Suppressor macrophage treated with lipopolysaccharide for 4 hours (primary cell): Measurements from ENCODE around the gene PHF23.

ENCODE experiments used
- DNase-seq: peaks from one replicate; pipeline ENCODE4 v3.0.0-alpha.2; 2020

PHF23 gene

GRCh38 chr17:7196651-7197401 is 42.4 kb downstream of the PHF23 start:
- DNase-seq: no peak

- DNase-seq: no peak
Measured at GRCh38 chr17:7195971-7196370, 43.3 kb downstream of the PHF23 start.

GRCh38 chr17:7192271-7192937 is 46.9 kb downstream of the PHF23 start:
- no peak for DNase-seq

- peak; percentile 36 for DNase-seq
Measured at GRCh38 chr17:7191571-7192270, 47.5 kb downstream of the PHF23 start.

- DNase-seq: no peak
Measured at GRCh38 chr17:7191069-7191468, 48.2 kb downstream of the PHF23 start.

GRCh38 chr17:7190276-7190917 is 48.9 kb downstream of the PHF23 start:
- DNase-seq: no peak

GRCh38 chr17:7186241-7186640 is 53.0 kb downstream of the PHF23 start:
- no peak for DNase-seq
